PC-9 (cell line): ENCODE results near the gene COPG1. TPM values are rescaled to one million over a fixed set of nuclear protein-coding genes. Genes with fewer than 3 reads are reported as not detected.
"Not testable (repeated sequence)": the region's sequence is repeated elsewhere in the genome, so short reads cannot be mapped to it uniquely, and the experiment has no call there.

Source experiments
- BruUV-seq: library from RNA; stranded (reverse); fragments of 400-500 nt; replicated peaks from 2 replicates; lab custom pipeline; 2021; lab: Mats Ljungman, UMichigan
- CTCF ChIA-PET: fragments of 300-600 bp; sonication (Branson Sonifier 250); formaldehyde crosslinking; loops from one replicate; lab custom pipeline; 2022; ENCODE audit warnings: antibody characterized with exemption; lab: Charles Lee
- POLR2A ChIA-PET: fragments of 300-600 bp; sonication (Branson Sonifier 250); formaldehyde crosslinking; loops from one replicate; lab custom pipeline; 2022; ENCODE audit warnings: antibody characterized with exemption; ENCODE audit not compliant: unreplicated experiment; lab: Charles Lee
- DNase-seq, 2 experiments: peaks; one replicate each; pipeline versions ENCODE4 v3.0.0 to v3.0.0-alpha.2; 2015 to 2022; ENCODE audit warnings: mixed read lengths in 1 of 2
- H2AFZ ChIP-seq: fragments of 200-600 bp; sonication (generic); 2 replicates; pipeline ENCODE4 v1.8.1; 2017; ENCODE audit warnings: antibody characterized with exemption
- H3F3A ChIP-seq: fragments of 200-600 bp; sonication (generic); 2 replicates; pipeline ENCODE4 v1.8.1; 2017; ENCODE audit warnings: antibody characterized with exemption, mild to moderate bottlenecking, low read depth; ENCODE audit not compliant: insufficient read depth
- H3K27ac ChIP-seq: fragments of 200-600 bp; sonication (generic); 2 replicates; pipeline ENCODE4 v1.6.1; 2016; ENCODE audit warnings: mixed run types
- H3K27me3 ChIP-seq: fragments of 200-600 bp; sonication (generic); 2 replicates; pipeline ENCODE4 v1.6.1; 2016; ENCODE audit warnings: low read depth, mixed run types; ENCODE audit not compliant: insufficient read depth
- H3K36me3 ChIP-seq: fragments of 200-600 bp; sonication (generic); 2 replicates; pipeline ENCODE4 v1.6.1; 2016; ENCODE audit warnings: low read depth, mixed run types
- H3K4me1 ChIP-seq: fragments of 200-600 bp; sonication (generic); replicated peaks from 2 replicates; pipeline ENCODE4 v1.6.1; 2016; ENCODE audit warnings: mixed run types; ENCODE audit not compliant: insufficient read depth
- H3K4me2 ChIP-seq: fragments of 200-600 bp; sonication (generic); 2 replicates; pipeline ENCODE4 v1.6.1; 2017; ENCODE audit warnings: mixed run types
- H3K4me3 ChIP-seq: fragments of 200-600 bp; sonication (generic); 2 replicates; pipeline ENCODE4 v1.6.1; 2016; ENCODE audit warnings: mixed run types
- H3K79me2 ChIP-seq: fragments of 200-600 bp; sonication (generic); 2 replicates; pipeline ENCODE4 v1.6.1; 2017; ENCODE audit warnings: low read depth, mixed run types
- H3K9me2 ChIP-seq: fragments of 200-600 bp; sonication (generic); 2 replicates; pipeline ENCODE4 v1.8.1; 2017; ENCODE audit warnings: mild to moderate bottlenecking; ENCODE audit not compliant: insufficient read depth
- H3K9me3 ChIP-seq: fragments of 200-600 bp; sonication (generic); 2 replicates; pipeline ENCODE4 v1.8.1; 2016; ENCODE audit warnings: low read depth; ENCODE audit not compliant: insufficient read depth
- H4K20me1 ChIP-seq: fragments of 200-600 bp; sonication (generic); 2 replicates; pipeline ENCODE4 v1.8.1; 2017; ENCODE audit not compliant: insufficient read depth
- EZH2 ChIP-seq: fragments of 200-600 bp; sonication (generic); IDR thresholded peaks from 2 replicates; pipeline ENCODE4 v1.8.0; 2017; ENCODE audit warnings: antibody characterized with exemption, low read depth
- intact Hi-C: fragments of 100-400 bp; cut with micrococcal nuclease; formaldehyde crosslinking; loops from one replicate; pipeline ENCODE4 v1.10.0; 2022; ENCODE audit not compliant: unreplicated experiment
- total RNA-seq: library from RNA; stranded (reverse); gene quantifications from 2 replicates; pipeline ENCODE4 v1.2.3, GENCODE V29; 2021
- TF ChIP-seq, protein P1 (sequence below): fragments of 200-600 bp; sonication (generic); conservative IDR thresholded peaks from 2 replicates; pipeline ENCODE4 v1.6.1; 2017; ENCODE audit warnings: mixed run types, antibody characterized with exemption, mild to moderate bottlenecking, moderate library complexity

Gene COPG1
- total RNA-seq, 1 experiment from 2014 or later = 212 TPM

DNA sequence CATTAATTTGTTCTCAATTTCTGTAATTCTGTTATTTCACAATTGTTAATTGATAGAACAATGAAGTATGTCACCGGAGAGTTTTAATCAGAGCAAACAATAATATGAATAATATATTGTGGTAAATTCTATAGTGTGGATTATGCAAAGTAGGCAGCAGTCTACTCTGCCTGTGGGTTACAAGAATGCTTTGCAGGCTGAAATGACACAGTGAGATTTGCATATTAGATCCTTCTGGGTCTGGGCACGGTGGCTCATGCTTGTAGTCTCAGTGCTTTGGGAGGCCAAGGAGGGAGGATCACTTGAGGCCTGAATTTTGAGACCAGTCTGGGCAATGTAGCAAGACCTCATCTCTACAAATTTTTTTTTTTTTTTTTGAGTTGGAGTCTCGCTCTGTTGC lies 12.5 kb downstream of the COPG1 start:
- Histone ChIP-seq H3F3A (no peaks in the 10 kb centered on the region), H3K4me3 (no peak overlapping the region), H3K4me2 (no peak overlapping the region), H3K27ac (no peak overlapping the region), H3K36me3 (peaks cover 40% of the 10 kb centered on the region), H3K9me3 (no peaks in the 10 kb centered on the region), H4K20me1 (no peaks in the 10 kb centered on the region; the same call in 1 of the 2 replicates), H3K79me2 (no peaks in the 10 kb centered on the region), H3K27me3 (no peaks in the 10 kb centered on the region), H2AFZ (no peak overlapping the region), H3K9me2 (no peaks in the 10 kb centered on the region), H3K4me1 (no peaks in the 10 kb centered on the region)
- CTCF ChIA-PET = no interaction called here
- TF ChIP-seq EZH2 = no peak
- TF ChIP-seq, protein P1, sequence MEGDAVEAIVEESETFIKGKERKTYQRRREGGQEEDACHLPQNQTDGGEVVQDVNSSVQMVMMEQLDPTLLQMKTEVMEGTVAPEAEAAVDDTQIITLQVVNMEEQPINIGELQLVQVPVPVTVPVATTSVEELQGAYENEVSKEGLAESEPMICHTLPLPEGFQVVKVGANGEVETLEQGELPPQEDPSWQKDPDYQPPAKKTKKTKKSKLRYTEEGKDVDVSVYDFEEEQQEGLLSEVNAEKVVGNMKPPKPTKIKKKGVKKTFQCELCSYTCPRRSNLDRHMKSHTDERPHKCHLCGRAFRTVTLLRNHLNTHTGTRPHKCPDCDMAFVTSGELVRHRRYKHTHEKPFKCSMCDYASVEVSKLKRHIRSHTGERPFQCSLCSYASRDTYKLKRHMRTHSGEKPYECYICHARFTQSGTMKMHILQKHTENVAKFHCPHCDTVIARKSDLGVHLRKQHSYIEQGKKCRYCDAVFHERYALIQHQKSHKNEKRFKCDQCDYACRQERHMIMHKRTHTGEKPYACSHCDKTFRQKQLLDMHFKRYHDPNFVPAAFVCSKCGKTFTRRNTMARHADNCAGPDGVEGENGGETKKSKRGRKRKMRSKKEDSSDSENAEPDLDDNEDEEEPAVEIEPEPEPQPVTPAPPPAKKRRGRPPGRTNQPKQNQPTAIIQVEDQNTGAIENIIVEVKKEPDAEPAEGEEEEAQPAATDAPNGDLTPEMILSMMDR = no peak
- POLR2A ChIA-PET = no interaction called here
- BruUV-seq = no TSS peak
- intact Hi-C loops = no loop called here
- DNase-seq = no peak

DNA sequence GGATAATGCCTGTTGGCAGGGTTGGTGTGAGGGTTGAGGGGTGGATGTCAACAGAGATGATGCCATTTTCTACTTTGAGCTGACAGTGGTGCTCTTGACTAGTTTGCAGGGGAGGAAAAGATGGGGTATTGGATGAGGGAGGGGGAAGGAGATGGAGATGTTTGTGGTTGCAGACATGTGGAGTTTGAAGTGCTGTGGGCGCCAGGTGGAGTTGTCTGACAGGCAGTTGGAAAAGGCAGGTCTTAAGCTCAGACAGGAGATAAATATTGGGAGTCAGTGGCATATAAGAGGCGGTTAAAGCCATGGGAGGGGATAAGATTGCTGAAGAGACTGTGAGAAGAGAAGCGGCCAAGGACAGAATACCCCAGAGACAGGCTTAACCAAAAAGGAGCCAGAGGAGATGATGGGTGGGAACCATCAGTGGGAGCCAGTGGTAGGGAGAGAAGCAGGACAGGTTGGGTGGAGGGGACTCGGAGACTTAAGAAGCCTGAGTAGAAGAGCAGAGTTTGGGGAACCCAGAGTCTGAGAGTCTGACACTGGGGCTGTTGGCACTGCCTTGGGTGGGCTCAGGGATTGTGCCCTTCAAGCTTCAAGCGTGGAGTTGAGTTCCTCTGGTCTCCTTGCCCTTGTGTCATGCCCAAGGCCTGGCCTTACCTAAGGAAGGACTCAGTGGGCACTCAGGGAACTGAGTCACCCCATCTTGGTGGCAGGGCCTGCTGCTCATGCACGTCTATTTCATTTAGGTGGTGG lies 13.9 kb downstream of the COPG1 start:
- Histone ChIP-seq H3K4me1 (no peaks in the 10 kb centered on the region), H3K4me2 (no peak overlapping the region), H3K36me3 (peaks cover 39% of the 10 kb centered on the region), H3K27me3 (no peaks in the 10 kb centered on the region), H3K27ac (no peak overlapping the region), H4K20me1 (no peaks in the 10 kb centered on the region; the same call in none of the 2 replicates), H3K79me2 (no peaks in the 10 kb centered on the region), H3K4me3 (no peak overlapping the region), H3F3A (no peaks in the 10 kb centered on the region), H2AFZ (no peak overlapping the region), H3K9me3 (no peaks in the 10 kb centered on the region), H3K9me2 (no peaks in the 10 kb centered on the region)
- CTCF ChIA-PET = no interaction called here
- DNase-seq = no peak
- intact Hi-C loops = no loop called here
- BruUV-seq = no TSS peak
- POLR2A ChIA-PET = no interaction called here
- TF ChIP-seq, protein P1 = no peak
- no peak for TF ChIP-seq EZH2

DNA sequence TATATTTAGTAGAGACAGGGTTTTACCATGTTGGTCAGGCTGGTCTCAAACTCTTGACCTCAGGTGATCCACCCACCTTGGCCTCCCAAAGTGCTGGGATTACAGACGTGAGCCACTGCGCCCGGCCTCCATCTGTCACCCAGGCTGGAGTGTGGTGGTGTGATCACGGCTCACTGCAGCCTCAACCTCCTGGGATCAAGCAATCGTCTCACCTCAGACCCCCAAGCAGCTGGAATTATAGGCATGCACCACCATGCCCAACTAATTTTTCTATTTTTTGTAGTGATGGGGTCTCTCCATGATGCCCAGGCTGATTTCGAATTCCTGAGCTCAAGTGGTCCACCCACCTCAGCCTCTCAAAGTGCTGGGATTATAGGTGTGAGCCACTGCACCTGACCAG lies 15.6 kb downstream of the COPG1 start:
- H3F3A ChIP-seq, H3K27me3 ChIP-seq, H3K27ac ChIP-seq, intact Hi-C loops, H2AFZ ChIP-seq, BruUV-seq, H4K20me1 ChIP-seq, CTCF ChIA-PET, H3K4me1 ChIP-seq, DNase-seq, POLR2A ChIA-PET, H3K4me3 ChIP-seq, H3K9me2 ChIP-seq, H3K4me2 ChIP-seq, H3K9me3 ChIP-seq, H3K79me2 ChIP-seq: not testable (repeated sequence)
- peaks cover 48% of the 10 kb centered on the region for H3K36me3 ChIP-seq
